H7 (cell line): ENCODE results near the gene MAGED1. TPM values are rescaled to one million over a fixed set of nuclear protein-coding genes. Genes with fewer than 3 reads are reported as not detected.

Source experiments
- DNase-seq: peaks from one replicate; pipeline ENCODE4 v3.0.0; 2012
- H3K27me3 ChIP-seq: 2 replicates; pipeline ENCODE4 v1.6.0; 2011; ENCODE audit warnings: mild to moderate bottlenecking, low read length; ENCODE audit not compliant: control insufficient read depth, insufficient read depth
- H3K36me3 ChIP-seq: replicated peaks from 2 replicates; pipeline ENCODE4 v1.5.1; 2011; ENCODE audit warnings: low read length; ENCODE audit not compliant: control insufficient read depth, insufficient read depth
- H3K4me3 ChIP-seq: 2 replicates; pipeline ENCODE4 v1.5.1; 2011; ENCODE audit warnings: low read depth, mild to moderate bottlenecking, control low read depth, low read length, moderate library complexity; ENCODE audit not compliant: insufficient read depth
- total RNA-seq: library from RNA; depleted of rRNA; stranded (reverse); fragments of >200 nt; shearing (Covaris generic); gene quantifications from 2 replicates; pipeline ENCODE4 v1.2.3, GENCODE V29; 2014; rRNA removed

Gene MAGED1
- 109 and 122 TPM in 2 replicates for total RNA-seq

- peak within 1 kb of the TSS; percentile 68 for H3K4me3 ChIP-seq
- no peaks in the 10 kb centered on the region for H3K27me3 ChIP-seq
- peak; percentile 72 for DNase-seq
- H3K36me3 ChIP-seq, result peaks cover 18% of the 10 kb centered on the region
Measured at GRCh38 chrX:51892921-51893745, at the start of gene MAGED1. Gene MAGED1 (plus strand): TSS chrX:51893623. CDS start chrX:51894305, 682 bp downstream.

- H3K36me3 ChIP-seq, result no peaks in the 10 kb centered on the region
- H3K27me3 ChIP-seq, result no peaks in the 10 kb centered on the region
- H3K4me3 ChIP-seq, result no peak overlapping the region
- DNase-seq, result no peak
Measured at GRCh38 chrX:51847463-51847862, 46.0 kb upstream of the MAGED1 start.

DNA sequence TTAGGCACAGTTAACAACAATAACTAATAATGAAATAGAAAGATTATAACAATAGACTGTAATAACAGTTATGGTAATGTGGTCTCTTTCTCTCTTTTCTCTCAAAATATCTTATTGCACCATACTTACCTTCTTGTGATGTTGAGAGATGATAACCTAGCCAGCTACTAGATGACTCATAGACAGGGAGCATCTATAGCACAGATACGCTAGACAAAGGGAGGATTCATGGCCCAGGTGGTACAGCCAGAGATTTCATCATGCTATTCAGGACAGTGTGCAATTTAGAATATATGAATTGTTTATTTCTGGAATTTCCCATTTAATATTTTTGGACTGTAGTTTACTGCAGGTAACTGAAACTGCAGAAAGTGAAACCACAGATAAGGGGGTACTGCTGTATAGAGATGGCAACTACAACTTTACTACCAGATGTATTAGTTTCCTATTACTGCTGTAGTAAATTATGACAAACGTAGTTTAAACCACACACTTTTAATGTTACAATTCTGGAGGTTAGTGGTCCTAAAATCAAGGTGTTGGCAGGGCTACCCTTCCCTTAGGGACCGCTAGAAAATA, 41.8 kb upstream of the MAGED1 start:
- H3K36me3 ChIP-seq, result no peaks in the 10 kb centered on the region
- H3K27me3 ChIP-seq, result no peaks in the 10 kb centered on the region
- DNase-seq, result no peak
- H3K4me3 ChIP-seq, result no peak overlapping the region

GRCh38 chrX:51852096-51852495, 41.3 kb upstream of the MAGED1 start:
- Histone ChIP-seq H3K27me3 (no peaks in the 10 kb centered on the region), H3K36me3 (no peaks in the 10 kb centered on the region; the same call in 1 of the 2 replicates), H3K4me3 (no peak overlapping the region)
- DNase-seq, result no peak

GRCh38 chrX:51852621-51853020, 40.8 kb upstream of the MAGED1 start:
- DNase-seq, result no peak
- Histone ChIP-seq H3K27me3 (no peaks in the 10 kb centered on the region), H3K4me3 (no peak overlapping the region), H3K36me3 (no peaks in the 10 kb centered on the region; the same call in 1 of the 2 replicates)

DNA sequence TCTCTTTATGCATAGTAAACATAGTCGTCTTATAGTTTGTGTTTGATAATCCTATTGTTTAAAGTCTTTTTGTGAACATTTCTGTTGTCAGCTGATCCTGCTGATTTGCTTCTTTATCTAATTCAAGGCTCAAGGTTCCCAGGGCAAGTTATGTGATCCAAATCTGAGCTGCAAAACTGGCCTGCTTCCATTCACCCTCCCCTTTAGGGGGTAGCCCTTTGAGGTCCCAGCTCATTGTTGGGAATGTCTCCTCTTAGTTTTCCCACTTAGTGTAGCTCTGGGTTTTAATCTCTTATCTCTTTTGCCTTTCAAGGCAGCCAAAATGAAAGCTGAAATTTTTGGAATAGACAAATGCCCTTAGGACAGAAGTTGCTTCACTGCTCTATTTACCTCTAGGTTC, 40.2 kb upstream of the MAGED1 start:
- DNase-seq, result peak; percentile 2
- no peak overlapping the region for H3K4me3 ChIP-seq

GRCh38 chrX:51855698-51856097, 37.7 kb upstream of the MAGED1 start:
- Histone ChIP-seq H3K27me3 (no peaks in the 10 kb centered on the region), H3K4me3 (no peak overlapping the region), H3K36me3 (no peaks in the 10 kb centered on the region; the same call in none of the 2 replicates)
- DNase-seq, result no peak

More for the DNA sequence above, 40.2 kb upstream of the MAGED1 start:
- Histone ChIP-seq H3K36me3 (no peaks in the 10 kb centered on the region; the same call in 1 of the 2 replicates), H3K27me3 (no peaks in the 10 kb centered on the region)

- DNase-seq, result no peak
- no peaks in the 10 kb centered on the region for H3K27me3 ChIP-seq
- no peak overlapping the region for H3K4me3 ChIP-seq
- H3K36me3 ChIP-seq, result no peaks in the 10 kb centered on the region; the same call in none of the 2 replicates
Measured at GRCh38 chrX:51857159-51857733, 36.2 kb upstream of the MAGED1 start.

DNA sequence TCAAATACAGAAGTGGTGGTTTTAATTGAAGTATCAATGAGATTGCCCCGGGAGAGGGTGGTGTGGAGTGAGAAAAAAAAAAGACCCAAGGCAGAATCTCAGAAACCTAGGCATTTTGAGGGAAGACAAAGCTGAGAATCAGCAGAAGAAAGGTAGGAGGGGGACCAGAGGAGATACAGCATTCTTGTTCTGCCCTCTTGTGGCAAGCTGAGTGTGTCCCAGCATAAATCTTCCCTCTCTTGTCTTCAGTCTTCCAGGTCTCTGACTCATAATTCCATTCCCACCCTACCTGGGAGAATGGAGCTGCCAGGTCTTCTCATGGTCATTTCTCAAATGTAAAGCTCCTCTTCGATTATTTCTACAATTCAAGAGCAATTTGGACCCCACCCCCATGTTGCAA, 32.7 kb upstream of the MAGED1 start:
- no peak overlapping the region for H3K4me3 ChIP-seq
- peak; percentile 23 for DNase-seq
- H3K36me3 ChIP-seq, result no peaks in the 10 kb centered on the region; the same call in none of the 2 replicates
- no peaks in the 10 kb centered on the region for H3K27me3 ChIP-seq

DNA sequence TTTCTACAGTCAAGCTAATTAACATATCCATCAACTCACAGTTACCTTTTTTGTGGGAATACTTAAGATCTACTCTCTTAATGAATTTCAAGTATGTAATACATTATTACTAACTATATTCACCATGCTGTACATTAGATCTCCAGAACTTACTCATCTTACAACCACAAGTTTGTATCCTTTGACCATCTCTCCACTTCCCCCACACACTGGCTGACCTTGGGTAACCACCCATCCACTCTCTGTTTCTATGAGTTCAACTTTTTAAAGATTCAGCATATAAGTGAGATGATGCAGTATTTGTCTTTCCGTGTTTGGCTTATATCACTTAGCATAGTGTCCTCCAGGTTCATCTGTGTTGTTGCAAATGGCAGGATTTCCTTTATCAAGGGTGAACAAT, 30.5 kb upstream of the MAGED1 start:
- H3K4me3 ChIP-seq, result no peak overlapping the region
- H3K27me3 ChIP-seq, result no peaks in the 10 kb centered on the region
- no peak for DNase-seq
- H3K36me3 ChIP-seq, result no peaks in the 10 kb centered on the region; the same call in 1 of the 2 replicates

- H3K4me3 ChIP-seq, result no peak overlapping the region
- no peaks in the 10 kb centered on the region for H3K27me3 ChIP-seq
- no peaks in the 10 kb centered on the region for H3K36me3 ChIP-seq
- DNase-seq, result no peak
Measured at GRCh38 chrX:51866210-51866609, 27.2 kb upstream of the MAGED1 start.

DNA sequence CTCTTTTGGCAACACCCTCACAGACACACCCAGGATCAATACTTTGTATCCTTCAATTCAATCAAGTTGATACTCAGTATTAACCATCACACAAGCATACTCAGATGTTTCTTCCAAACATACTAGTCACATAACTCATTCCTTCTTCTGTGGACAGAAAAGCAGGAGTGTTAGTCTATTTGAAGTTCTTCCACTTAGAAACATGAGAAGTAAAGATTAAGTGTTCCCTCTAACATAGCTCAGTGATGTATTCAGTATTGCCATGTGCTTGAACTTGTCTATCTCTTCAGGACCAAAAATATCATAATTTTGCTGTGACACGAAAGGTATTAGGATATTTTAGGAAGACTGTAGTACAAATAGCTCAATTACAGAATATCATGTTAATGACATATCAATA, 25.8 kb upstream of the MAGED1 start:
- H3K4me3 ChIP-seq, result no peak overlapping the region
- H3K36me3 ChIP-seq, result no peaks in the 10 kb centered on the region
- no peaks in the 10 kb centered on the region for H3K27me3 ChIP-seq
- no peak for DNase-seq

DNA sequence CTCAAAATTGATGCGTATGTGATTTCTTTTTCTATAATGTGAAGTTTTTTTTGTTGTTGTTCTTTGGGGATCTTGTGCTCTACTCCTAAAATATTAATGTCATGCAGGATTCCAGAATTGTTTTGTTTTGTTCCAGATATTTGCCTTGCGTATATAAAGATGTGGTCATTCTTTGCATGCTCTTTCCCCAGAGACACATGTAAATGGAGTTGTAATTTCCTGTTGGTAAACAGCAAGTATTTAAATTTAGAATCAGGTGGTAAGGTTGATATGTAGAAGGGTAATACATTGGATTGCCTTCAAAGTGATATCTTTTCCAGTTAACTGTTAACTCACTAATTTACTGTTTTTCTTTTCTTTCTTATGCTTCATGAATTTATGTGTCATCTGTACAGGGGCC, 23.1 kb upstream of the MAGED1 start:
- DNase-seq, result no peak
- Histone ChIP-seq H3K36me3 (no peaks in the 10 kb centered on the region), H3K4me3 (no peak overlapping the region), H3K27me3 (no peaks in the 10 kb centered on the region)

DNA sequence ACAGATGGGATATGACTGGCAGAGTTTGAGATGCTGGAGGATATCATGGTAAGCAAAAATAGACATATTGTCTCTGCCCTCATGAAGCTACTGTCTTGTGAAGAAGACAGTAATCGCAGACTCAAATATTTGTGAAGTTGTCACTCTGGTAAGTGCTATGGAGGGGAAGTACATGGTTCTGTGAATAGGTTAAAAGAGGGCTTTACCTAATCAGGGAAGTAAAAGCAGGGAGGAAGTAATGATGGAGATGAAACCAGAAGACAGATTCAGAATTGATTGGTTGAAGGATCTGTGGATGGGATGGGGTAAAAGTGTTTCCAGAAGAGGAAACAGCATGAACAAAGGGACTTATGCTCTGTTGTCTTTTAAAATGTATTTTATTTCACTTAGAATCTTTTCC, 19.3 kb upstream of the MAGED1 start:
- DNase-seq, result no peak
- Histone ChIP-seq H3K4me3 (no peak overlapping the region), H3K36me3 (no peaks in the 10 kb centered on the region), H3K27me3 (no peaks in the 10 kb centered on the region)

GRCh38 chrX:51876441-51876840, 17.0 kb upstream of the MAGED1 start:
- no peak for DNase-seq
- no peaks in the 10 kb centered on the region for H3K27me3 ChIP-seq
- no peak overlapping the region for H3K4me3 ChIP-seq
- H3K36me3 ChIP-seq, result no peaks in the 10 kb centered on the region
